ENCODE measurements around the gene MYO5C.
"Not testable (repeated sequence)": the region's sequence is repeated elsewhere in the genome, so short reads cannot be mapped to it uniquely, and the experiment has no call there.

MYO5C gene

DNA sequence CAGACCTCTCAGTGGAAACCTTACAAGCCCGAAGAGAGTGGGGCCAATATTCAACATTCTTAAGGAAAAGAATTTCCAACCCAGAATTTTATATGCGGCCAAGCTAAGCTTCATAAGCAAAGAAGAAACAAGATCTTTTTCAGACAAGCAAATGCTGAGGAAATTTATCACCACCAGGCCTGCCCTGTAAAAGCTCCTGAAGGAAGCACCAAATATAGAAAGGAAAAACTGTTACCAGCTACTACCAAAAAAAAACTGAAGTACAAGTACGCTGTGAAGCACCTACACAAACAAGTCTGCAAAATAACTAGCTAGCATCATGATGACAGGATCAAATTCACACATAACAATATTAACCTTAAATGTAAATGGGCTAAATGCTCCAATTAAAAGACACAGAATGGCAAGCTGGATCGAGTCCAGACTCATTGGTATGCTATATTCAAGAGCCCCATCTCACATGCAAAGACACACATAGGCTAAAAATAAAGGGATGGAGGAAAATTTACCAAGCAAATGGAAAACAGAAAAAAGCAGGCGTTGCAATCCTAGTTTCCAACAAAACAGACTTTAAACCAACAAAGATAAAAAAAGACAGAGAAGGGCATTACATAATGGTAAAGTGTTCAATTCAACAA is 130.0 kb downstream of the MYO5C start:
- DNase-seq: not testable (repeated sequence)

DNA sequence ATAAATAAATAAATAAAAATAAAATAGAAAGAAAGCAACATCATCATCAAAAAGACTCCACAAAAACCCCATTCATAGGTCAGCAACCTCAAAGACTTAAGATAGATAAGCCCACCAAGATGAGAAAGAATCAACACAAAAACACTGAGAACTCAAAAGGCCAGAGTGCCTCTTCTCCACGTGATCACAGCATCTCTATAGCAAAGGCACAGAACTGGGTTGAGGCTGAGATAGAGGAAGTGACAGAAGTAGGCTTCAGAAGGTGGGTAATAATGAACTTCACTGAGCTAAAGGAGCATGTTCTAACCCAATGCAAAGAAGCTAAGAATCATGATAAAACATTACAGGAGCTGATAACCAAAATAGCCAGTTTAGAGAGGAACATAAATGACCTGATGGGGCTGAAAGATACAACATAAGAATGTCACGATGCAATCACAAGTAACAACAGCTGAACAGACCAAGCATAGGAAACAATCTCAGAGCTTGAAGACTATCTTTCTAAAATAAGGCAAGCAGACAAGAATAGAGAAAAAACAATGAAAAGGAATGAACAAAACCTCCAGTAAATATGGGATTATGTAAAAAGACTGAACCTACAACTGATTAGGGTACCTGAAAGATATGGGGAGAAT is 130.9 kb downstream of the MYO5C start:
- peak; percentile 23 for DNase-seq

DNA sequence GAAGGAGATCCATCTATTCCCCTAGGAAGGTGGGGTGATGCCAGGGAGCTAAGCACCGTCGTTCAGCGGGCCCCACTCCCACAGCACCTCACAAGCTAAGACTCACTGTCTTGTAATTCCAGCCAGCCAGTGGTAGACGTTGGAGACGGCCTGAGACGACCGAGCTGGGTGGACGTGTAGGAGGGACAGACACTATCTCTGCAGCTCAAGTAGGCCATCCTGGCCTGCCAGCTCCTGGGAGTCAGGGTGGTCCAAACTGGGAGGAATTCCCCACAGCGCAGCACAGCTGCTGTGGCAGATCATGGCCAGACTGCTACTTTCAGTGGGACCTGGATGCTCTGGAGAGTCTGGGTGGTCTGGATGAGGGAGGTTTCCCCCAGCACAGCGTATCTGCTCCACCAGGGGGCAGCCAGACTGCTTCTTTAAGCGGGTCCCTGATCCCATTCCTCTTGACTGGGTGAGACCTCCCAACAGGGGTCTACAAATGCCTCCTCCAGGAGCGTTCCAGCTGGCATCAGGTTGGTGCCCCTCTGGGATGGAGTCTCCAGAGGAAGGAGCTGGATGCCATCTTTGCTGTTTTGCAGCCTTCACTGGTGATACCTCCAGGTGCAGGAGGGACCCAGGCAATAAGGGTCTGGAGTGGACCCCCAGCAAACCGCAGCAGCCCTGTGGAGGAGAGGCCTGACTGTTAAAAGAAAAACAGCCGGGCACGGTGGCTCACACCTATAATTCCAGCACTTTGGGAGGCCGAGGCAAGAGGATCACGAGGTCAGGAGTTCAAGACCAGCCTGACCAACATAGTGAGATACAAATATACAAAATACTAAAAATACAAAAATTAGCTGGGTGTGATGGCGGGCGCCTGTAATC is 132.0 kb downstream of the MYO5C start:
- DNase-seq: no peak

DNA sequence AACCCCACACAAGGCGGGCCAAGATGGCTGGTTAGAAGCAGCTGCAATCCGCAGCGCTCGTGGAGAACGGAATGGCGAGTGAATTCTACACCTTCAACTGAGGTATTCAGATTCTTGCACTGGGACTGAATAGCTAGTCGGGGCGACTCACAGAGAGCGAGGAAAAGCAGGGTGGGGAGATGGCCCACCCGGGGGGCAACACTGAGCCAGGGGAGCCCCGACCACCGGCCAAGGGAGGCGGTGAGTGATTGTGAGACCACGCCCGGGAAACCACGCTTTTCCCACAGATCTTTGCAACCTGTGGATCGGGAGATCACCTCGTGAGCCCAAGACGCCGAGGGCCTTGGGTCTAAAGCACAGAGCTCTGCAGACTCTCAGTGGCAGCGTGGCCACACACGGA is 132.7 kb downstream of the MYO5C start:
- no peak for DNase-seq

DNA sequence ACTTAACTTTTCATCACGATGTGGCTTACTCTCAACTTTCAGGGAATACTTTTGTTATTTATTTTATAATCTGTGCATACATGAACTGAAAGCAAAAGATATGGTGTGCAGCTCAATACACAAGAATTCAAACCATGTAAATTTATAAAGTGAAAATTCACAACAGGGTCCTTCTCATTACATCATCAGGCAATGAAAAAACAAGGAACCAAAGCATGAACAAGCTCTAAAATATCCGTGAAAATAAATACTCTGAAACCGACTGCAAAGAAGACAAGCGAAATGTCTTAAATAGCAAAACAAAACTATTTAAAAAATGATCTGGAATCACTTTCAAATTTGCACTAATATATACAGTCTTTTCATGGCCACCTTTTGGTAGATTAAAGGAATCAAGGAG is 133.3 kb downstream of the MYO5C start:
- DNase-seq: peak; percentile 58

DNA sequence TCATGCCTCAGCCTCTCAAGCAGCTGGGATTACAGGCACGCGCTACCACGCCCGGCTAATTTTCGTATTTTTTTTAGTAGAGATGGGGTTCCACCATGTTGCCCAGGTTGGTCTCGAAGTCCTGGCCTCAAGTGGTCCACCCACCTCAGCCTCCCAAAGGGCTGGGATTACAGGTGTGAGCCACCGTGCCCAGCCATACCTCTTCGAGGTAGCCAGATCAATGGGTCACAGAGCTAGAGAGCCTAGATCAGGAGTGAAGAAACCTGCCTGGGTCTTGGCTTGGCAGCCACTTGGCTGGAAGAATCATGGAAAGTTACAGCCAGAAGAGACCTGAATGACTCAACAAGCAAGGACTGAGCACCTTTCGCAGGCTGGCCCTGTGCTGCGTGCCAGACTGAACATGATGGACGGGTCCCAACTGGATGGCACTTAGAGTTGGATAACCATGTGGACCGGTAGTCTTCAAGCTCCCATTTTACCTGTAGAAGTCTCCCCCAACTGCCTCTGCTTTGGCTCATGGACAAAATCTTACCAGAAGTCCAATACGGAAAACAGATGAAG is 134.1 kb downstream of the MYO5C start:
- DNase-seq: no peak

DNA sequence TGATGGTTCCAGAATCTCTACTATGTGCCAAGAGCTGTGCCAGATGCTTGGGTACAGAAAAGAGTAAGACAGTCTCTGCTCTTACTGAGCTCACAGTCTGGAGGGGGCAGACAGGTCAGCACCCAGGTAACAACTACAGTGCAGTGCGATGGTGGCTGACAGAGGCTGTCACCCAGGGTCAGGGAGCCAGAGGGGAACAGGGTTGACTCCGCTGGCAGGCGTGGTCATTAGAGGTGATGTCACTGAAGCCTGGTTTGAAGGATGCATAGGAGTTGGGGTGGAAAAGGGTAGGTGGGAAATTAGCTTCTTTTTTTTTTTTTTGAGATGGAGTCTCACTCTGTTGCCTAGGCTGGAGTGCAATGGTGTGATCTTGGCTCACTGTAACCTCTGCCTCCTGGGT is 136.0 kb downstream of the MYO5C start:
- DNase-seq: no peak

DNA sequence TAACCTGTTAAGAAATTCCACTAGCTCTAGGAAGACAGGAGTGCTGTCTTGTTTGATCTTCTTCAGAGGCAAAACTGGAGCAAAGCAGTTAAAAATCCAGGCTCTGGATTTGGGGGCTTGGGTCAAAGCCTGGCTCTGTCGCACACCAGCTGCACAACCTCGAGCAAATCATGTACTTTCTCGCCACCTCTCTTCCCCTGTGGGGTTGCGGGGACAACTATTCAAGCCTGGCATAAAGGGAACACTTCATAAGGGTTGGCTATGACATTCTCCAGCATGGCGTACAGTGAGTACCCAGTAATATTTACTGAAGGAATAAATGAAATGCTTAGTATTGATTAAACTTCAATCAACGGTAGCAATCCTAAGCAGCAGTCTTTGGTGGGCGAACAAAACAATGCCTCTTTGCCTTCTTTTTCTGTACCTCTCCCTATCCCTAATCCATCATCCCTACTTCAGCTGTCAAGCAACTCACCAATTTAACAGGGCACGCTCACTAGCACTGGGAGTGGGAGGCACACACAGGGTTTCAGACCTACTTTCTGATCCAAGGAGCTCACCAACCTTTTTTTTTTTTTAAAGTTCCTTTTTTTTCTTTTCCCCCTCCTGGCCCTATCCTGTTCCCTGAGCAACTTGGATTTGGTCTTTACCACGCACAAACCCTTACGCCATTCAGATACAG is 137.4 kb downstream of the MYO5C start:
- no peak for DNase-seq

DNA sequence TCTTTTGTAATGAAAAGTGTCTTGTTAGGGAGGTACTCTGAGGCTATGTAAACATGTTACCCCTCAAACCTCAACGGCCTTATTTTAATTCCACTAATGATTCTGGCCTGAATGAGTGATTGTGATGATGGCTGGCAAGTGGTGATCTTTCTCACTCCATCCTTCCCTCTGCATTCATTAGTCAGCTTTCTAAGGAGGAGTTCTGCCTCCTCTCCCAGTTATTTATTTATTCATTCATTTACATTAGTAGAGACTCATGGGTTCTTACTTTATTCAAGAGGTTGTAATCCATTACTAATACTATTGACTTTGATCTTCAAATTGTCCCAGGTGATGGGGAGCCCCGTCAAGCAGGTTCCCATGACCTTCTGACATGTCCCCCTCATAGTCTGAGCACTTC is 139.7 kb downstream of the MYO5C start:
- DNase-seq: no peak

DNA sequence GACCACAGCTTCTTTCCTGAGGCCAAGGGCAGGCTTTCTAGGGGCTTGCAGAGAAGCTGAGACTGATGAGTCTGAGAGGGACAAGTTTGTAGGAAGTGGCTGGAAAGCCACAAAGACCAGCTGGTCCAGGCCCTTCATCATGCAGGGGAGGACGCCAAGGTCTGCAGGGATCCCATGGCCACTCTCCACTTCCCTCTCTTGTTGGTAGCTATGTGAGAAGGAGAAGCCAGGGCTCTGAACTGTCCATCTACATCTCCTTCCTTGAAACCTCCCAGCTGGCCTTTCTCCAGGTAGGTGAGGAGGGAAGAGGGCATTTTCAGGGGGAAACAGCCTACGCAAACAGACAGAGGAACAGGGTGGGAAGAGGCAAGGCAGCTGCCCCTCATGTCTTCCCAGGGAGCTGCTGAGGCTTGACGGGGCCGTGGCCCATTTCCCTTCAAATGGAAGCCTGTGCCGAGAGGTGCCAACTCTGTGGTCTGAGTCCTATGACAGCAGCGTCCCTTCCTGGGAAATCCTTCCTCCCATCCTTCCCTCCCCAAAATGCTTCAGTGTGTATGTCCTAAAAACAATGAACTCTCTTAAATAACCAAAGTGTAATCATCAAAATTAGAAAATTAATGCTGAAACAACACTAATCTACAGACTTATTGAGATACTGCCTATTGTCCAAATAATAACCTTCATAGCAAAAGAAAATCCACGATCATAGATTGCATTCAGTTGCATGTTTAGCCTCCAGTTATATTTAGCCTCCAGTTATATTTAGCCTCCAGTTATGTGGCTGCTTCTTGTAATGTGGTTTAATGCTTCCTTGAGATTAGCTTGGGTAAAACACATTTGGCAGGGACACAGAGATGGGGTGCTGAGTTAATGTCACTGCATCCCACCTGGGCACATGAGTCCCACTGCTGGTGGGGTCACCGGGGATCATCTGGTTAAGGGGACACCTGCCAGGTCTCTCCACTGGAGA is 140.4 kb downstream of the MYO5C start:
- DNase-seq: no peak

DNA sequence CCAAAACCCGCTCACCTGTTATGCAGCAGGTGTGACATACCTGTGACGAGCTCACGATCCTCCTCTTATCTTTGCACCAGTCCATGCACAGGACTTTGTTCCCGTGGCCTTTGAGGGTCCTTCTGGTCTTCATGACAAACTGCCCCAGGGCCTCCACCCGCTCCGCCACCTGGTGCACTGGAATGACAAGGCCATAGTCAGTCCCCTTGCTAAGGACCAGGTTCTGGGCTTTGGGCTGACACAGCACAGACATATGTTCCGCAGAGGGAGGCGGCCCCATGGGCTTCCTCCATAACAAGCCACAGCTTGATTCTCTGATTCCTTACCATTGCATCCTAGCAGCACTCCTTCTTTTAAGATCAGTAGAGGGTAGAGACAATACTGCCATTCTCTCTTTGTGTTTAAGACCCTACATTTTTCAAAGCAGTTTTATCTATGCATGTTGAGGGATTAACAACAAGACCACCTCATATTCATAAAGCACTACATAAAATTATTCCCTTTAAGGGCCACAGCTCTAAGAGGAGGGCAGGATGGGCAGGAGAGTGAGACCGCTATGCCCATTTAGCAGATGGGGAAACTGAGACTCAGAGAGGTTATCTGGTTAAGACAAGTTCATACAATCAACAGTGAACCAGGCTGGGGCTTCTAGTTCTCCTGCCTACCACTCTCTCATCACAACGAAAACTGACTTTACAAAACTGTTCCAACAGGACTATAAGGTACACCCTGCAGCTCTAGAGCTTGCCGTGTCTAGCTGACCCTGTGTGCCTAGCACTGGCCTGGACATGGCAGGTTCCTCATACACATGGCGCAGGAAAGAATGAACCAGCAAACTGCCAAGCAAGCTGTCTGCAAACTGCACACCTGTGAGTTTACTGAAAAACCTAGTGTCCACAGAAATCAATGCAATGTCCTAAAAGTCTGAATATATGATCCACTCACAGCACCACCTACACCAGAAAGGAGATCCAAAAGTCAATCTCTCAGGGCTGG is 141.4 kb downstream of the MYO5C start:
- DNase-seq: no peak

DNA sequence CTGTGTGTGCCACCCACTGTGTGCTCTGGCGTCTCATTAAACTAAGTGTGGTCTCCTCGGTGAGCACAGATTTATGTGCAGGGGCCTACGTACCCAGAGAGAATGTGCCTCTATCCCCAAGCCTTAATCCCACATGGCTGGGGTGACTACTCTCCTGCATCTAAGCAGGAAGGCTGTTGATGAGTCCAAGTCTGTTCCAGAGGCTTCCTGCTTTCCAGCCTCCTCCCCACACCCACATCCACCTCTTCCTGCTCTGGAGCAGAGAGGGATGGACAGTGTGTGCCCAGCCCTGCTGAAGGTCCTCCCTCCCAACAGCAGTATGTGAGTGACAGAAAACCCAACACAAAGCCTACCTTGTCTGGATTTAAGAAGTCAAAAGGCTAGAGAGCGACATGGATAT is 144.3 kb downstream of the MYO5C start:
- no peak for DNase-seq

DNA sequence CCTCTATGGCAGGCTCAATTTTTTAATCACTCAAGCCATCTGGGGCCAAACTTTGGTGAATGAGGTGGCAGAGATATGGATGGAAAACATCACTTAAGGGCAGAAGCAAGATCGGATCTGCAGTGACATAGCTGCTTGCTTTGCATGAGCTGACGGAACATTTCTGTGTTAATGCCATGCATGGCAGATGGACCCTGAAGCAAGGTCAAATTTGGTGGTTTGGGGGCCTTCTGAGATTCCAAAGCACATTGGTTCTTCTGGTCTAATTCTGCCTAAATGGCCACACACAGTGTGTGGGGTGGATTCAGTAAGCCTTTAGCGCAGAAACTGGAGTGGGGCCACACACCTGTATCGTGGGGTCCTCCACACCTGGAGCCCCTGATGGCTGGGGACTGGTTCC is 144.7 kb downstream of the MYO5C start:
- DNase-seq: no peak

DNA sequence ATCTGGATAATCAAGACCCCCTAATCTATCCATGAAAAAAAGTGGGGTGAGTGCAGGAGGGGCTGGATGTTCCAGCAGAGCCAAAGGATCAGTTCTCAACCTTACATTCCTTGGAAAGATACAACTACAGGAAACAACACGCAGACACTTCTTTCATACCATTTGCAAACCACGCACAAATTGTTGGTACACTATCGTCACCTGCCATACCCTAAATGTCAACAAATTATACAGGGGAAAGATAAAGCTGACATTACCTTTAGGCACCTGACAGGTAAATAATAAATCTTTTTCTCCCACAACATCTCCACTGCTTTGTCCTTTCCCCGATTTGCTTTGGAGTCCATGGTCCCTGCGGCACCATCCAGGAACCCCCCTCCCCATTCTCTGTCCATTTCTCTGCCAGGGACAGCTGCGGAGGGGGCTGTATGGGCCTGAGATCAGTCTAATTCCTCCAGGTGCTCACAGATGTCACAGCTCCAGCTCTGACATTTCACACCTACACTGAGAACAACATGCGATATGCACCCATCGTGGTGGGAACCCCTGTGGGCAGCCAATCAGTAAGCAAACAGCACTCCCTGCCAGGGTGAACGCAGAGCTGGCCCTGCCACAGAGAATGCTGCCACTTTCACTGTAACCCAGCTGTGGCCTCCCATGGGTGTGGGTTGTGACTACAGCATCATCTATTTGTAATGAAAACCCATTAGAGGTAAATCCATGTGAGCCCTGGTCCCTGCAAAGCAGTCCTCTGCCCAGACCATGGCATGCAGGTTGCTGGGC is 145.4 kb downstream of the MYO5C start:
- no peak for DNase-seq

DNA sequence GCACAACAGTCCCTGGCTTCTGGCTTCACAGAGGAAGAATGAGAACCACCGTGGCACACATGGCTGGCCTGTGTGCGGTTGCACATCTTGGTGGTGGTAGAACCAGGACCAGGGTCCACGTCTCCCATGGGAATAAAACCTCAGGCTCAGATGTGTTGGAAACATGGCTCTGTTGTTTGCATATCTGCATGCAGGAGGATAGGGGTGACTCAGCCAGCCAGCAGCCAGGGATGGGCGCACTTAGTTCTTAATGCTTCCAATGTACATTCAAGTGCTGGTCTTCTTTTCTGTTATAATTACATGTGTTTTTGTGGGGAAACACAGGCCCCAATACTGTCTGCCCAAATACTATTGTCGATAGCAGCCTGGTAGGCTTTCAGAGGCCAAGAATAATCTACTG is 147.2 kb downstream of the MYO5C start:
- no peak for DNase-seq

DNA sequence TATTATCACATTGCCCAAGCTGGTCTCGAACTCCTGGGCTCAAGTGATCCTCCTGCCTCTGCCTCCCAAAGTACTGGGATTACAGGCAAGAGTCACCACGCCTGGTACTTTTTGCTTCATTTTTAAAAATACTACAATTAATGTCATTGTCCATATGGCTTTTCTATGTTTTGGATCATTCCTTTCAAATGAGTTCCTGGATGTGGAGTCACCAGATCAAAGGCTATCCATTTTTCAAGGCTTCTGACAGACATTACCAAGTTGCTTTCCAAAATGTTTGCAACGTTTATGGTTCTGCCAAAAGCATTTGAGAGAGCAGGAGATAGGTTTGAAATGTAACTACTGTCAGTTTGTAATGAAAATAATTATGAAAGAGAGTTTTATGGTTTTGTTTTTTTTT is 148.8 kb downstream of the MYO5C start:
- DNase-seq: no peak

DNA sequence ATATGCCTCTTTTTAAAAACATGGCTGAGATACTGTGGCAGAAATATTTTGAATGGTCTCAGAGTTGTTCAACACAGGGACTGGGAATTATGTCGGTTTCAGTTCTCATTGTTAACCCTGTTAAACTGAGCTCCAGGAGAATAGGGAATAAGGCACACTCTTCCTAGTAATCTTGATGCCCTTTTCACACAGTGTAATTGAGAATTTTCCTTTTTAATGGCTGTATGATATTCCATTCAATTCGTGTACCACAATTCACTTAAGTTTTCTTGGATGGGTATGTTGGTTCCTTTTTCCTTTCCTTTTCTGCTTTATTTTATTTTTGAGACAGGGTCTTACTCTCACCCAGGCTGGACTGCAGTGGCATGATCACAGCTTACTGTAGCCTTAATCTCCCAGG is 149.3 kb downstream of the MYO5C start:
- DNase-seq: no peak

DNA sequence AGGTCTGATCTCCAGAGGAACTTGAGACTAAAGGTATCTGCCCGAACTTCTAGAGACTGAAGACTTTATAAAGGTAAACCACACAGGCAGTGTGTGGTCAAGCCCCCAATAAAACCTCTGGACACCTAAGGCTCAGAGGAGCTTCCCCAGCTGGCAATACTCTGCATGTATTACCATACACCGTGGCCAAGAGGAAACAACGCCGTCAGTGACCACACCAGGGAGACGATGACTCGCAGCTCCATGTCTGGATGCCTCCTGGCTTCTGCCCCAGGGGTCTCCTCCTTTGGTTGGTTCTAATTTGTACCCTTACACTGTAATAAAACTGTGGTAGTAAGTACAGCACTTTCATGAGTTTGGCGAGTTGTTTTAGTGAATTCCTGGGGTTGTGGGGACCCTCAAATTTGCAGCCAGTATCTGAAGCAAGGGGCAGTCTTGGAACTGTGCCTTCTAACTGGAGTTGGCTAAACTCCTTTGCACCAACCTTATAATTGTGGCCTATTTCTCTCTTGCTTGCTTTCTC is 150.9 kb downstream of the MYO5C start:
- DNase-seq: peak; percentile 82

DNA sequence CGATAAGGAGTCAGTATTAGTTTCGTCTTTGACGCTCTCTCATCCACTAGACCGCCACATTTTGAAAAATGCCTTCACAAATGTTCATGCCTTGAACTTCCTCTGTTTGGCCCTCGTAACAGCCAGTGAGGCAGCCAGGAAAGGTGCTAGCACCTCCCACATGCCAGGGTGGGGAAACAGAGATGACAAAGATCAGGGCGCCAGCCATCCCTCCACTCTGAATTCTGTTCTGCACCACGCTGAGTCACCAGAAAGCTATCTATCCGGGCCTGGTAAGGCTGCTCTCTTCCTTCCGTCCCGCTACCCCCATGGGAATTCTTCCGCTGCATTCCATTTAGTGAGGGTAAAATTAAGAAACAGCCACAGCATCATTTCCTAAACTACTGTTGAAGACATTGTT is 151.7 kb downstream of the MYO5C start:
- DNase-seq: peak; percentile 99
